Forelimb muscle (tissue), 1 donor: Measurements from ENCODE around the gene LAMP2. TPM values are rescaled to one million over a fixed set of nuclear protein-coding genes. Genes with fewer than 3 reads are reported as not detected.
A peak's percentile ranks its signal among the peaks of the same experiment; 100 is the strongest.
"Not testable (repeated sequence)": the region's sequence is repeated elsewhere in the genome, so short reads cannot be mapped to it uniquely, and the experiment has no call there.

Experiments
- DNase-seq: peaks from one replicate; pipeline ENCODE4 v3.0.0-alpha.2; 2013; ENCODE audit warnings: low read depth
- polyA plus RNA-seq: library from polyadenylated mRNA; unstranded; fragments of 120-200 nt; gene quantifications from one replicate; pipeline ENCODE4 v1.2.1, GENCODE V29; 2013; ENCODE audit not compliant: insufficient read length

The LAMP2 gene
- 131 TPM for polyA plus RNA-seq

DNA sequence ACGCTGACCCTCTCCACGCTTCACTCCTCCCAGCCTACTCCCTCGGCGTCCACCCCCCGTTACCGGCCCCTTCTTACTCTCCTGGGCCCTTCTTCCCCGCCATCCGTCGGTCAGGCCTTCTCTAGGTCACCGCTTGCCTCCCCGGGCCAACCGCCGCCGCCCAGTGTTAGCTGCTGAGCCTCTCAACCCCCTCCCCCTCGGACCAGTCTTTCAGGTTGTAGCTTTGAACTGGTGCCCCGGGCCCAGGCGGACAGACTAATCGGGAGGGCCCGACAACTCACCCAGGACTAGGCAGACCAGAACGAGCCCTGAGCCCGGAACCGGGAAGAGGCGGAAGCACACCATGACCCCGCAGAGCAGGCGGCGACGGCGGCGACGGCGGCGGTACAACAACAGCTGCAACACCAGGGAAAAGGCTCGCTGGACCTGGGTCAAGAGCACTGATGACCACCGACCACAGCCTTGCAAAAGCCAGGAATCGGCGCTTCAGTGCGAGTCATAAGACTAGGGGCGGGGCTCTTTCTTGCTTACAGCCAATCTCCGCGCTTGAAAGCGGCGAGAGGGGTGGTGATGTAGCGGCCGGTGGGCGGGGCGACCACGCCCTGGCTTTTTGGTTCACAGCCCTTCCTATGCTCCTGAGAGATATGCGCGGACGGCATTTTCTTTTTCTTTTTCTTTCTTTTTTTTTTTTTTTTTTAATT, at the start of gene LAMP2:
LAMP2 (minus strand) TSS at position 472 of the 701 bp plus-strand sequence; CDS start at position 345, 127 bp downstream.
- peak; percentile 68 for DNase-seq

DNA sequence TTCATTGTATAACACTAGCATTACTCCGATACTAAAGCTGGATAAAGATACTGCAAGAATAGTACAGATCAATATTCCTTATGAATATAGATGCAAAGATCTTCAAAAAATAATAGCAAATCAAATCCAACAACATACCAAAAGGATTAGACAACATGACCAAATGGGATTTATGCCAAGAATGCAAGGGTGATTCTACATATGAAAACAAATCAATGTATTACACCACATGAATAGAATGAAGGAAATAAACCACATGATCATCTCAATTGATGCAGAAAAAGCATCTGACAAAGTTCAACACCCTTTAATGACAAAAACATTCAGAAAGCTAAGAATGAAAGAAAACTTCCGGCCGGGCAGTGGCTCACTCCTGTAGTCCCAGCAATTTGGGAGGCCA, 48.8 kb upstream of the LAMP2 start:
- no peak for DNase-seq

DNA sequence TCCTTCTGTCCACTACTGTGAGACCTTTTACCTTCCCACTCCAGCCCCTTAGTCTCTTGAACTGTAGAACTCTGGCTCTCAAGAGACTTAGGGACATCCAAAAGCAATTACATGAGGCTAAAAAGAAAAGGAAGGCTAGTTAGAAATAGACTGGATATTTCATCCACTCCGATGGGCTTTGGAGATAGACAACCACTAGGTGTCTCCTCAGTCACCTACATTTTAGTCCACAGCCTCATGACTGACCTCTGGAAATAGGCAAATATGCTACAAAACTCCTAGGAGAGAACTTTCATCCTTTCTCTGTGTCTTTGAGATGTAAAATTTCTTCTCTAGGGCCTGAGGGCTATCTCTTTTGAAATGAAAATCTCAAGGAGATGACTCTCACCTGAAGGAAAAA, 45.1 kb upstream of the LAMP2 start:
- no peak for DNase-seq

DNA sequence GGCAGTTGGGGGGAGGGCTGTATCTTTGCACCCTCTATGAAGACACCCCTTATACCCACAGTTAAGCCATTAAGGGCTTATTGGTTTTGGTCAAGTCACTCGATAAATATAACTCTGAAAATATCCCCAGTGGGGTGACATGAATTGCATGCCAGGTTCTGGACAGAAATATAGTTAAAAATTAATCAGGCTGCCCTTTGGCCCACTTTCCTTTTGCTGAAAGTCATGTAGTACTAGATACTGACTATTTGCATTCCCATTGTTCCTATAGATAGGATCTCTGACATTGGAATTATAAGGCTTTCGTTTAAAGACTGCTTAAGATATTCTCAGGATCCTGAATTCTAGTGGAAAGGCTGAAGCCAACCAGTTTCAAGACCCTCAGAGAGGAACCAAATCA, 43.5 kb upstream of the LAMP2 start:
- DNase-seq: no peak

DNA sequence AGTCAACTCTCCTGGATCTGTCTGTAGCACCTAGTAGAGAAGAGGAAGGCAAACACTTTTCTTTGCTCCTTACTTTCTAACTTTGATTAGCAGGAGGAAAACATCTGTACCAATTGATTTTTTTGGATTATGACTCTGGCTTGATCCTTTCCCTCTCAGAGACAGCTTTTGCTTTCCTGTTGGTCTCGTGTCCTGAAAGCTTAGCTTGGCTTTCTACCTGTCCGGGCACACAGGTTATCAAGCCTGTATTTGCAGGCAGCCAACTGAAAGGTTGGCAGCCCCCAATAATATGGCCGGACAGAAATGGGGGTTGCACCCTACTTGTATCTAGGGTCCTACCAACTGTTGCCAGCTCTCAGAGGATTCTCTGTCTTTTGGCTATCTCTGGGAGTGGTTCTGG, 43.1 kb upstream of the LAMP2 start:
- DNase-seq: no peak

DNA sequence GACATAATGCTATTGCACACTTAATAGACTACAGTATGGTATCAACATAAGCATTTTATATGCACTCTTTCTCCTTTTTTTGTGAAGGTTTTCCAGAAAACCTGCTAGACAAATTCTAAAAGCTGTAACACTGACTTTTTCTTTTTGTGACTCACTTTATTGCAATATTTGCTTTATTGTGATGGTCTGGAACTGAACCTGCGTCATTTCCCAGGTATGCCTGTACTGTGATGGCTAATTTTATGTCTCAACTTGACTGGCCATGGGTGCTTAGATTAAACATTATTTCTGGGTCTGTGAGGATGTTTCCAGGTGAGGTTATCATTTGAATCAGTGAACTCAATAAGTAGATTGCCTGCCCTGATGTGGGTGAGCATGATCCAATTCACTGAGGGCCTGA, 35.5 kb upstream of the LAMP2 start:
- DNase-seq: no peak

DNA sequence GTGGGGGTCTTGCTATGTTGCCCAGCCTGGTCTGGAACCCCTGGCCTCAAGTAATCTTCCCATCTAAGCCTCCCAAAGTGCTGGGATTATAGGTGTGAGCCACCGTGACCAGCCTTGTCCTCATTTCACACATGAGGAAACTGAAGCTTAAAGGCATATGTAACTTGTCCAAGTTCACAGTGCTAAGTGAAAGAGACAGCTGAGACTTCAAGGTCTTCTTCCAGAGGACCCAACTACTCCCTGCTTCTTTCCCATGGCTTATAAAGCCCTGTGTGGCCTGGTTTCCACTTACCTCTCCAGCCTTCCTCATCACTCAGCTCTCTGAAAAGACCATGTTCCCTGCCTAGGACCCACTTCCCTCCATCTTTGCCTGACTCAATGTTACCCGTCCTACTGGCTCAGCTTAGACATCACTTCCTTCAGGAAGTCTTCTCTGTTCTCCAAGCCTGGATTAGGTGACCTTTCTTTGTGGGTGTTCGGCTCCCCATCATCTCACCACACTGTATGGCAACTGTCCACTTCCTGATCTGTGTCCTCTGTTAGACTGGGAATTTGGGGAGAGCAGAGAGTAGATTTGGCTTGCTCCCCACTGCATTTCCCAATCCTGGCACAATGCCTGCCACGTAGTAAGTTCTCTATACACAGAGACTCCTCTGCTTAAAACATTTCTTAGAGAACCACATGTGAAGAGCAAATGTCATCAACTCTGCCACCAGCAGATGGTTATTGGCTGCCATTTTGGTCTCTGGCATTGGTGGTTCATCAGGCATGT, 30.4 kb upstream of the LAMP2 start:
- no peak for DNase-seq

DNA sequence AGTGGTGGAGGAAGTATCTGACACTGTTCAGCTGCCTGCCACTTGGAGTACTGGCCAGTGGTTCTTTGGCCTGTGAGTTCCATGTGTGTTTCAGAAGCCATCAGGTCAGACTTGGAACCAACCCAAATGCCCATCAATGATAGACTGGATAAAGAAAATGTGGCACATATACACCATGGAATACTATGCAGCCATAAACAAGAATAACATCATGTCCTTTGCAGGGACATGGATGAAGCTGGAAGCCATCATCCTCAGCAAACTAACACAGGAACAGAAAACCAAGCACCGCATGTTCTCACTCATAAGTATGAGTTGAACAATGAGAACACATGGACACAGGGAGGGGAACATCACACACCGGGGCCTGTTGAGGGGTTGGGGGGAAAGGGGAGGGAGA, 21.0 kb upstream of the LAMP2 start:
- DNase-seq: not testable (repeated sequence)

DNA sequence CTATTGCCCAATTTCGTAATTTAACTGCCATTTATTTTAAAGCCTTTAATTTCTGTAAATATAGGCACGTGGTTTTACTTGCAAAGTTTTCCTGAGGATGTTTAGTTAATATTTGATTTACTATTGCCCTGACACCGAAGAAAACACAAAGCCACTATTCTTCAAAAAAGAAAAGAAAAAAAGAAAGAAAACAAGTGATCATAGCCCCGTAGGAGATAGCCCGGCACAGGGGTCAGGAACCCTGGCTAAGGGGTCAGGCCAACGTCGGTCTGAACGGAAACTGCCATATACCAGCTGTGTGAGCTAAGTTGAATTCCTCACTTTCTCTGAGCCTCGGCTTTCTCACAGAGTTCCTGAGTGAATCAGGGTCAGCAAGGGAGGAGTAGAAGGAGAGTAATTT, 17.7 kb upstream of the LAMP2 start:
- no peak for DNase-seq

DNA sequence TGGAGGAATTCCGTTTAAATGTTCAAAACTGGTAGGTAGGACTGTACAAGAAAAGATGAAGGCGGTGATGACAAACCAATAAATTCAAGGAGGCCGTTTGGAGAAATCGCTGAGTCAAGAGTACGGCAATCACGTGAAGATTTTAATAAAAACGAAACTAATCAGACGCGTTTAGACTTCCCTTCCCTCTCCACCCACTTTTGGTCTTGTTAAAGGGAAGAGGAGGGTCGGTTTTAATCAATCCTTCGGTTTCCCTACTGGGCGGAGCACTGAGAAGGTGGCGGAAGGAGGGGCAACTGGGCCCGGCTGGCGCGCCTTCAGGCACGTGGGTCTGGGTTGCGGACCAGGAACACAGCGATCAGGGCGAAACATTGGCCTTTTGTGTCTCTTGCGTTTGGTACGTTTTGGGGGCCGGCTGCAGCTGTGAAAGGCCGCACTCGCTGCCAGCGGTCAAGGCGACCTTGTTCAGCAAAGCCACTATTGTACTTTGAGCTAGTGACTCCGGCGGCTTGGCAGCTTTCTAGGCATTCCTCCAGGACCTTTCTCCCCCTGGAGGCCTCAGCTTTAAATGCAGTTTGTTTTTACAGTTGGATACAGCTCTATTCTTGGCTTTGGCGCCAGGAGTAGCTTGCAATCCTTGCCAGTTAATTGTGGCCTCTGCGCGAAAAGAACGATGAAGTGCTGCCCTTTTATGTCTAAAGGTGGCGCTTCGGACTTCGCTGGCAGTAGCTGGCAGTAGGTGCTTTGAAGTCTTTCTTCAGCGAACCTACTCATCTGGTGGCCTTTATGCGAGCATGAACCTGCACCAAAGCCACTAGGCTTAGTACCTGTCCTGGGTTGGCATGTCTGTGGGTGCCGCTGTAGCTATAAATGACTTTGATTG, 16.8 kb upstream of the LAMP2 start:
- DNase-seq: peak; percentile 47

DNA sequence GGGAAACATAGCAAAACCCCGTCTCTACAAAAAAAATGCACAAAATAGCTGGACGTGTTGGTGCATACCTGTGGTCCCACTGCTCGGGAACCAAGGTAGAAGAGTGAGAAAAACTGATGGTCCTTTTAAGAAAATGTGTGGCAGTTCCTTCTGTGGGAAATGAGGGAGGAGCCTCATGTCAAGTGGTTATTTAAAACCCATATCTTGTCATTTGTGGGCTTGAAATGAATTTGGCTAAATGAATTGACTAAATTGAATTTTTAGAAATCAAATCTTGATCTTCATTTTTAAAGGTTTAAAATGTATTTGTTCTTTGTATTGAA, 16.2 kb upstream of the LAMP2 start:
- no peak for DNase-seq

DNA sequence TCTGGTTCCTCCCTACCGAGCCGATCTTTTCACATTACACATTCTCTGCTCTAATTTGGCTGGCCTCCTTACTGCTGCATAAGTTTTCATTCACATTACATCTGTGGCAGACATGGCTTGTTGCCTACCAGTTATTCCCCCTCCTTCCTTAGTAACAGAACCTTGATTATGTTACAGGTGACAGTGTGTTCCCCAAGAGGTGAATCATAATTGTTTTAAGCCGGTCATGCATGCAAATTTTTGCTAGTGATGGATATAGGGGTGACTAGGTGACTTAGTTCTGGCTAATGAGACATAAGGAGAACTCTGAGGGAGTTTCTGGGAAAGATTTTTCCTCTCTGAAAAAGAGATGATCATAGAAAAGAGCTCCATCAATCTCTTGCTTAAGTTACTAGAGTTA, 8.4 kb upstream of the LAMP2 start:
- no peak for DNase-seq

DNA sequence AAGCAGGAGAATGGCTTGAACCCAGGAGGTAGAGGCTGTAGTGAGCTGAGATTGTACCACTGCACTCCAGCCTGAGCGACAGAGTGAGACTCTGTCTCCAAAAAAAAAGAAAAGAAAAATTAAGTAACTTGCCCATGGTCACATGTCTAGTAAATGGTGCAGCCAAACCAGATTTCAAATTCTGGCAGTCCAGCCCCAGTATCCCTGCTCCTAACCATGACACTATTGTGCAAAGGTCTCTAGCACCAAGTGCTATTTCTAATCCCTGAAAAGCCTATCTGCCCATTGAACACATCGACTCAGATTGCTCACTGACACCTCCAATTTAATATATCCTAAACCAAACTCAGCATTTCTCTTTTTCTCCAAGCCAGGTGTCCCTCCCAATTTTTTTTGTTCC, 7.6 kb upstream of the LAMP2 start:
- DNase-seq: no peak

DNA sequence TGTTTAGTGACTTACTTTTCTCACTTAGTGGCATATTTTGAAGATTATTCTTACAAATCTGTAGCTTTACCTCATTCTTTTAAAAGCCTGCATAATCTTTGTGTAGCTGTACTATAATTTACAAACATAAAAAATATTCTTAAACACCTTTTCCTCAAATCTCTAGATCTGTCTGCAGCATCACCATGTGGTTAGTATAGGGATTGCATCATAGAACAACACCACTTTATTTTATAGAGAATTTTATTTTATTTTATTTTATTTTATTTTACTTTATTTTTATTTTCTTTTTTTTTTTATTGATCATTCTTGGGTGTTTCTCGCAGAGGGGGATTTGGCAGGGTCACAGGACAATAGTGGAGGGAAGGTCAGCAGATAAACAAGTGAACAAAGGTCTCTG, 6.4 kb upstream of the LAMP2 start:
- not testable (repeated sequence) for DNase-seq

DNA sequence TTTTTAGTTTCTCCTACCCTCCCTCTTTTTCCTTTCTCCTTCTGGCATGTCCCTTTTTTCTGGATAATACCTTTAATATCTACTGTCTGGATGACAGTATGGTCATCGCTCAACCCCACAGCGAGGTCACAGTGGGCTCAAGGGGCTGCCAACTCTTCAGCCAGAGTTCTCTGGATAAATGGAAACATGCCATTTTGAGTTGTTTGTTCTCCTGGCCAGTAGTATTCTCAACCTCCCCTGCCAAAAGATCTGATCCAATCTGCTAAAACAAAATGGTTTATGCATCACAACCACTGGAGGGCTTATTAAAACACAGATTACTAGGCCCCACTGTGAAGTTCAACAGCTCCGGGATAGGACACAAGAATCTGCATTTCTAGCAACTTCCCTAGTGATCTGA, 5.0 kb upstream of the LAMP2 start:
- DNase-seq: no peak

DNA sequence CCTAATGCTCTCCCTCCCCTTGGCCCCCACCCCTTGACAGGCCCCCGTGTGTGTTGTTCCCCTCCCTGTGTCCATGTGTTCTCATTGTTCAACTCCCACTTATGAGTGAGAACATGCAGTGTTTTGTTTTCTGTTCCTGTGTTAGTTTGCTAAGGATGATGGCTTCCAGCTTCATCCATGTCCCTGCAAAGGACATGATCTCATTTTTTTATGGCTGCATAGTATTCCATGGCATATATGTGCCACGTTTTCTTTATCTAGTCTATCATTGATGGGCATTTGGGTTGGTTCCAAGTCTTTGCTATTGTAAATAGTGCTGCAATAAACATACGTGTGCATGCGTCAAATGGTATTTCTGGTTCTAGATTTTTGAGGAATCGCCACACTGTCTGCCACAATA, 561 bp upstream of the LAMP2 start:
- not testable (repeated sequence) for DNase-seq

DNA sequence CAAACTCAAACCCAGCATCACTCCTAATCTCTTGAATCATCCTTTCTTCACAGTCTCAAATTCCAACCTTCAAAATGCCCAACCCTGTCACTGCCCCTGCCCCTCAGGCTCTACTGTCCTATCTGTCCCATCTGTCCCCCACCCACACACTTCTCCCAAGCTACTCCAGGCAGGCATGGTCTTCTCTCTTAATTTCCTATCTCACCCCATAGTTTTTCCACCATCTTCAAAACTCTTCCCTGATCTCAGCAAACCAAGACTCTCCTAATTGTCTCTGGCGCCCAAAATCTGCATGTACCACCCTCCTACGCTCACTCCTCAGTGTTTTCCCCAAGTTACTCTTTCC, 644 bp downstream of the LAMP2 start:
- no peak for DNase-seq

DNA sequence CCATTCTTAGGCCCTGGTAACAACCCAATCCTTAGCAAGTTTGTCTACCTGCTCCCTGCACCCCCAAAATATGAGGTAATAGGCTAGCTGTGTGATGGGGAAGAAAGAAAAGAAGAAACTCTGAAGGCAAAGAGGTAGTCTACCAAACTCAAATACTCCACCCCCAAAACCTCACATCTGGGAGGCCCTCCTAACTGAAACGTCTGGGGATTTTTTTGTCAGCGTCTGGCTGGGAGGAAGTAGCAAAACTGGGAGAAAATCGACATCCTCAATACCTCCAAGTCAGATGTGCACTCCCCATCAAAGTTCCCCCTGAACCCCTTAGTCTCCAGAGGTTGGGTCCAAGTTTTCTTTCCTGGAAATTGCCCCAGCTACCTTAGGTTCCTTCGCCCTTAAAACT, 1.0 kb downstream of the LAMP2 start:
- no peak for DNase-seq

DNA sequence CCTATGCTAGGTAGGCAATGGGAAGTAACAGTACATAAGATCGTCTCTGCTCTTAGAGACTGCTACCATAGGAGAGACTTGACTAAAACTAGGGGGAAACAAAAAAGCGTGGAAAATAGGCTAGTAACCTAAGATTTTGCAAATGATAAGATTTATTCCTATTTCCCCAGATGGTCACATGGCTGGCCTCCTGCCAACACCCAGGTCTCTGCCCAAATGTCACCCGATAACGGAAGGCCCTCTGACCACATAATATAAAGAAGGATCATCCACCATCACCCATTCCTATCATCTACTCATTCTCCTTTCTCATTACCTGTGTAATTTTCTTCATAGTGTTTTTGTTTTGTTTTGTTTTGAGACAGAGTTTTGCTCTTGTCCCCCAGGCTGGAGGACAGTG, 4.7 kb downstream of the LAMP2 start:
- no peak for DNase-seq

DNA sequence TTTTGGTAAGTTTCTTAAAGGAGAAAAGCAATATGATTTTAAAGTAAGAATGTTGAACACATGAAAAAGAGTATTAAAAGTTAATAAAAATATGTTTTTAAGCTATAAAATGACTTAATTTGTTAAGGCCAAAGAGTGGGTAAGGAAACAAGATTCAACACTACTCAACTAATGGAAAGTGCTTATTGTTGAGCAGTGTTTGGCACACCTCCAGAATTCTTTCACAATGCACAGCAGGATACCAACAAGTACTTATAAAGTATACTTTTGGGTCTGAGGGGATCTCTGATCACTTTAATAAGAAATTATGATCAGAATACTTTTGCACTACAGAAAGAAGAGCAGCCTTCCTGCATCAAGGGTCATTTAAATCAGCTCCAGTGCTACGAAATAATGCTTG, 5.9 kb downstream of the LAMP2 start:
- no peak for DNase-seq

DNA sequence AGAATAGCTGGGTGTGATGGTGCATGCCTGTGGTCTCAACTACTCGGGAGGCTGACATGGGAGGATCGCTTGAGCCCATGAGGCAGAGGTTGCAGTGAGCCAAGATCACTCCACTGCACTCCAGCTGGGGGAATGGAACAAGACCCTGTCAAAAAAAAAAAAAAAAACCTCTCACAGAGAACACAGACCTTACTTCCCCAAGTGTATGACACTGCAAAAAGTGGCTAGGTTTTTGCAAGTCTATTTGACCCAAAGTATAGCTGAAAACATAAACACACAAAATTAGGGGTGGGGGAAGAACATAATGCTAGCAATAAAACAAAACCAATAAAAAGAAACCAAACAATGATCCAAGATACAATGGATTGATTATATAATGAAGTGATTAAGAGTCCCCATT, 6.7 kb downstream of the LAMP2 start:
- no peak for DNase-seq

DNA sequence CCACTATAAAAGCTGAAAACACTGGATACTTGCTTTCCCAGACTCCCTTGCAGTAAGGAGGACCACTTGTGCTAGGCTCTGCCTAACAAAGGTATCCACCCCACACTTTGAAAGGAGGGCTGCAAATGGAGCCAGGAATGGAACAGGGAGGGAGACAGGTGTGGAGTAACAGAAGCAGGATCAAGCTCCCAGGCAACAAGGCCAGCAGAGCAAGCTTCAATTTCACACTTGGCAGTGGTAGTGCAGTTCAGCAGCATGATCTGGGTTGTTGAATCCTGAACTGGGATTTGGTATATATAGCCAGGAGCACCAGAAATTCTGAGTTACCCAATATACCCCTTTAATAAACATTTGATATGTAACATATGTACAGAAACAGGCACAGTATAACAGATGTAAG, 9.8 kb downstream of the LAMP2 start:
- no peak for DNase-seq

DNA sequence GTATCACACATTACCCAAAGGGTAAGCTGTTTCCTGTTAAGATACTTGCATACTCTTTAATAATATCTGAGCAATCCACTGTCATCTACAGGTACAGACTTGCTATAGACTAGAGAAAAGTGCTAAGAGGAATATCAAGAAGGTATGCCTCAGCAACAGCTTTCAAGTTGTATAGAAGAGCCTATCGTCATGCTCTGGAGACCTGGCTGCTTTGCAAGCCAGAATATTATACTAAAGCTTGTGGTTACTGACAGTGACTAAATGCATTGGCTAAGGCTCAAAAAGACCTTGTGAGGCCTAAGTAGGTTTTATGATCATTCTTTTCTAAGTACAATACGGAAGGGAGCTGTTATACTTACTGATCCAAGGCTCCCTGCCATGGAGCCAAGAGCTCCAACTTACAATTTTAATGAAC, 11.3 kb downstream of the LAMP2 start:
- DNase-seq: no peak
